Osteocyte (in vitro differentiated cells): ENCODE data around the gene RNGTT. TPM values are rescaled to one million over a fixed set of nuclear protein-coding genes. Genes with fewer than 3 reads are reported as not detected.

ENCODE experiments used
- DNase-seq: peaks from one replicate; pipeline ENCODE4 v3.0.0; 2021; ENCODE audit warnings: mixed read lengths; ENCODE audit not compliant: unreplicated experiment; ENCODE audit errors: extremely low spot score
- H3K27ac Mint-ChIP-seq: one replicate; pipeline ENCODE4 v1.8.0; 2021; ENCODE audit warnings: mild to moderate bottlenecking, mixed read lengths; ENCODE audit not compliant: unreplicated experiment
- H3K27me3 Mint-ChIP-seq: one replicate; pipeline ENCODE4 v1.8.0; 2021; ENCODE audit warnings: mixed read lengths; ENCODE audit not compliant: unreplicated experiment
- H3K36me3 Mint-ChIP-seq: one replicate; pipeline ENCODE4 v1.8.0; 2021; ENCODE audit warnings: mixed read lengths; ENCODE audit not compliant: unreplicated experiment
- H3K4me1 Mint-ChIP-seq: one replicate; pipeline ENCODE4 v1.8.0; 2021; ENCODE audit warnings: mixed read lengths; ENCODE audit not compliant: unreplicated experiment
- H3K4me3 Mint-ChIP-seq: one replicate; pipeline ENCODE4 v1.8.0; 2021; ENCODE audit warnings: mild to moderate bottlenecking, moderate library complexity, mixed read lengths; ENCODE audit not compliant: unreplicated experiment
- H3K9me3 Mint-ChIP-seq: one replicate; pipeline ENCODE4 v1.8.0; 2021; ENCODE audit warnings: mixed read lengths; ENCODE audit not compliant: unreplicated experiment
- total RNA-seq: library from RNA; stranded (reverse); gene quantifications from 2 replicates; pipeline ENCODE4 v1.2.1, GENCODE V29; 2021
- TF ChIP-seq, protein P1 (sequence below): fragments of 200-600 bp; sonication (generic); IDR thresholded peaks from 2 replicates; pipeline ENCODE4 v1.5.0; 2021; ENCODE audit warnings: antibody characterized with exemption, mild to moderate bottlenecking, moderate library complexity

The RNGTT gene
- total RNA-seq, 1 donor from 2014 or later, result 12.7 TPM

DNA sequence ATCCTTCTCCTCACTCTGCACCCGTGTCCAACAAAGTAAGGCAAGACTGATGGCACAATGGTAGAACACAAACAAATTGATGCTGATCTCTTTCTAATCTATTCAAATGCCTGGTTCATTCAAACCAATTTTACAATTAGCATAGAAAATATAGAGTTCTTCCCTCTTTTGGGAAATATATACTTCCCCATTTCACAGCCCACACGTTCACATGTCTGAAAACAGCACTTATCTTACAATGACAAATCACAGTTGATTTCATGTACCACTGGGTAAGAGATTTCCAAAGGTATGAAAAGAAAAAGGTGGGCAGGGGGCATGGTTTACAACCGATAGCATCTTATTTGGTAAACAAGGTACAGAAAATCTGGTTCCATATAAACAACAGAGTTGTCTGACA lies 137.6 kb downstream of the RNGTT start:
- DNase-seq, result no peak
- Mint-ChIP-seq H3K36me3 (peaks cover 10% of the 10 kb centered on the region), H3K4me3 (no peak overlapping the region), H3K4me1 (peaks cover 16% of the 10 kb centered on the region), H3K27me3 (no peaks in the 10 kb centered on the region), H3K9me3 (peaks cover 16% of the 10 kb centered on the region), H3K27ac (no peak overlapping the region)
- TF ChIP-seq, protein P1, sequence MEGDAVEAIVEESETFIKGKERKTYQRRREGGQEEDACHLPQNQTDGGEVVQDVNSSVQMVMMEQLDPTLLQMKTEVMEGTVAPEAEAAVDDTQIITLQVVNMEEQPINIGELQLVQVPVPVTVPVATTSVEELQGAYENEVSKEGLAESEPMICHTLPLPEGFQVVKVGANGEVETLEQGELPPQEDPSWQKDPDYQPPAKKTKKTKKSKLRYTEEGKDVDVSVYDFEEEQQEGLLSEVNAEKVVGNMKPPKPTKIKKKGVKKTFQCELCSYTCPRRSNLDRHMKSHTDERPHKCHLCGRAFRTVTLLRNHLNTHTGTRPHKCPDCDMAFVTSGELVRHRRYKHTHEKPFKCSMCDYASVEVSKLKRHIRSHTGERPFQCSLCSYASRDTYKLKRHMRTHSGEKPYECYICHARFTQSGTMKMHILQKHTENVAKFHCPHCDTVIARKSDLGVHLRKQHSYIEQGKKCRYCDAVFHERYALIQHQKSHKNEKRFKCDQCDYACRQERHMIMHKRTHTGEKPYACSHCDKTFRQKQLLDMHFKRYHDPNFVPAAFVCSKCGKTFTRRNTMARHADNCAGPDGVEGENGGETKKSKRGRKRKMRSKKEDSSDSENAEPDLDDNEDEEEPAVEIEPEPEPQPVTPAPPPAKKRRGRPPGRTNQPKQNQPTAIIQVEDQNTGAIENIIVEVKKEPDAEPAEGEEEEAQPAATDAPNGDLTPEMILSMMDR, result no peak

DNA sequence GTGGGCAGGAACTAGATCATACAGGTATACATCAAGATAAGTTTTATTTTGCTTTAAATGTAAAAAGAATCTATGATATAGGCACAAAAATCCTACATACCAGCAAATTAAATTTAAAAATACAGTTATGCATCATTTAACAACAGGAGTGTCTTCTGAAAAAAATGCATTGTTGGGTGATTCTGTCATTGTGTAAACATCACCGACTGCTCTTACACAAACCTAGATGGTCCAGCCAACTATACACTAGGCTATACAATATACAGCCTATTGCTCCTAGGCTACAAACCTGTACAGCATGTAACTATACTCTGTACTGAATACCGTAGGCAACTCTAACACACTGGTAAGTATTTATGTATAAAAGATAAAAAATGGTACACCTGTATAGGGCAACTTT lies 139.4 kb downstream of the RNGTT start:
- no peak overlapping the region for H3K4me3 Mint-ChIP-seq
- H3K36me3 Mint-ChIP-seq, result no peaks in the 10 kb centered on the region
- TF ChIP-seq, protein P1, result no peak
- DNase-seq, result no peak
- peaks cover 16% of the 10 kb centered on the region for H3K4me1 Mint-ChIP-seq
- no peaks in the 10 kb centered on the region for H3K27me3 Mint-ChIP-seq
- H3K27ac Mint-ChIP-seq, result peak overlapping the region; percentile 1
- H3K9me3 Mint-ChIP-seq, result peaks cover 6% of the 10 kb centered on the region

DNA sequence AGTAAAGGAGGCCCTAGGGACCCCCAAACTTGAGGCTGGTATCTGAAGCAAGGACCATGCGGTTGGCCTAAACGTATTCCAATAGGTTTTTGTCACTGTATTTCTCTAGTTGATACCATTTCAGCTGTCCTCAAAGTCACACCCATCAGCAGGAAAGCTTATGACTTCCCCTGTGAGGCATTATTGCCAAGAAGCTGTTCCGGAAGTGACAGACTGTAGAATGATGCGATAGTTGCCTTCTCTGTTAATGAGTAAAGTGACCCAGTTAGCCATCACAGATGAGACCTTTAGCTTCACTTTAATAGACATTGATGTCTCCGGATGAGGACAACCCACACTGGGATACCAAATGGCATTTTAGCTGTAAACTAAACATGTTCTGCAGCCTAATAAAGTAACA lies 147.9 kb downstream of the RNGTT start:
- DNase-seq, result no peak
- no peaks in the 10 kb centered on the region for H3K9me3 Mint-ChIP-seq
- no peaks in the 10 kb centered on the region for H3K4me1 Mint-ChIP-seq
- no peak overlapping the region for H3K27ac Mint-ChIP-seq
- TF ChIP-seq, protein P1, result no peak
- no peaks in the 10 kb centered on the region for H3K27me3 Mint-ChIP-seq
- H3K4me3 Mint-ChIP-seq, result no peak overlapping the region
- H3K36me3 Mint-ChIP-seq, result peaks cover 2% of the 10 kb centered on the region

DNA sequence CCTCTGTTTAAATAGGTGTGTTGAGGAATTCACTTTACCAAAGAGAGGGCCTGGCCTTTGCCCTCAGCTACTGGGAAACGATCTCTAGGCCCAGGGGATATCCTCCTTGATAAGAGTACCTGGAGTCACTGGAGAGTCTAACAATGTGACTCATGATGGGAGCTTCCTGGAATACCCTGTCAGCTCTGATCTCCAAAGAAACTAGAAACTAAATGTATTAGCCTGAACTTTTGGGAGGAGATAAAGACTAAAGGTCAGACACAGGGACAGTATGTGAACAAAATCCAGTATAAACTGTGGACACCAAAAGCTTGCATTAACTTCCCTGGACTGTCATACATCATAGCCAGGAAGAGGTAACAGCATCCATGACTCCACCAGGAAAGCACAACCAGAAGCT lies 148.5 kb downstream of the RNGTT start:
- H3K27ac Mint-ChIP-seq, result no peak overlapping the region
- H3K4me3 Mint-ChIP-seq, result no peak overlapping the region
- H3K4me1 Mint-ChIP-seq, result no peaks in the 10 kb centered on the region
- DNase-seq, result no peak
- no peaks in the 10 kb centered on the region for H3K9me3 Mint-ChIP-seq
- TF ChIP-seq, protein P1, result no peak
- peaks cover 2% of the 10 kb centered on the region for H3K36me3 Mint-ChIP-seq
- H3K27me3 Mint-ChIP-seq, result no peaks in the 10 kb centered on the region

DNA sequence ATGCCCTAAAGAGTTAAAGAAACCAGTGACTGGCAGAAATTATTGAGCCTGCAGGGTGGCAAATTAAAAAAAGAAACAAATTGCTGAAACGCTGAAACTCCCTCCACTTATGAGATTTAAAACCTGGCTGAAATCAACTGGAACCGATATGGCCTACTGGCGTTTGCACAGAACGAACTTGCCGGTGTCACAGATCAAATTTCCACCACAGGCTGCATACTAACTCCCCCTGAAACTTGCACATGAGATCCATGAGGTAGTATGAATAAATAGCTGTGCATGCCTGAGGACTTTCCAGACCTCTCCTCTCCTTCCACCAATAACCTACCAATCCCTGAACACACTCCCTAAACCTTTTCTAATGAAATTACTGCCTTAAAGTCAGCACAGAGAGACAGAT lies 150.4 kb downstream of the RNGTT start:
- H3K4me1 Mint-ChIP-seq, result peaks cover 2% of the 10 kb centered on the region
- DNase-seq, result no peak
- H3K36me3 Mint-ChIP-seq, result peaks cover 2% of the 10 kb centered on the region
- H3K9me3 Mint-ChIP-seq, result no peaks in the 10 kb centered on the region
- H3K27me3 Mint-ChIP-seq, result no peaks in the 10 kb centered on the region
- TF ChIP-seq, protein P1, result no peak
- no peak overlapping the region for H3K27ac Mint-ChIP-seq
- no peak overlapping the region for H3K4me3 Mint-ChIP-seq
